Activated naive CD4-positive, alpha-beta T cell treated with anti-CD3 and anti-CD28 coated beads, Interleukin-2, amount 50 U/mL, for 72 hours (primary cell): ENCODE results near the gene NDUFC2. TPM values are rescaled to one million over a fixed set of nuclear protein-coding genes. Genes with fewer than 3 reads are reported as not detected.
A peak's percentile ranks its signal among the peaks of the same experiment; 100 is the strongest.
"Not testable (repeated sequence)": the region's sequence is repeated elsewhere in the genome, so short reads cannot be mapped to it uniquely, and the experiment has no call there.

Source experiments
- ATAC-seq, 2 donors: fragments of 150-1000 bp; cut with Tn5 transposase; 2 replicates each; pipeline ENCODE4 v1.10.0; 2021; ENCODE audit warnings: mild to moderate bottlenecking in 2 of 2, moderate library complexity in 2 of 2
- DNase-seq, 2 donors: peaks; one replicate each; pipeline ENCODE4 v3.0.0; 2021 to 2022; ENCODE audit warnings: low spot score in 2 of 2
- H3K27ac Mint-ChIP-seq, 2 donors: one replicate each; pipeline ENCODE4 v1.8.0; 2022; ENCODE audit warnings: mild to moderate bottlenecking in 2 of 2, mixed read lengths in 2 of 2
- H3K36me3 Mint-ChIP-seq, 2 donors: one replicate each; pipeline ENCODE4 v1.8.0; 2022; ENCODE audit warnings: mixed read lengths in 2 of 2
- H3K9me3 Mint-ChIP-seq, 2 donors: one replicate each; pipeline ENCODE4 v1.8.0; 2022; ENCODE audit warnings: mixed read lengths in 2 of 2
- total RNA-seq, 2 donors: library from RNA; stranded (reverse); gene quantifications; one replicate each; pipeline ENCODE4 v1.2.3, GENCODE V29; 2022

NDUFC2 gene
- total RNA-seq, result 100 to 1,000 TPM in 1 of 2 donors, 10 to 100 TPM in 1; 64.6 to 178 TPM

- H3K27ac Mint-ChIP-seq, result peak within 1 kb of the TSS; percentile 87 to 90
- H3K36me3 Mint-ChIP-seq, result peaks cover 5 to 6% of the 10 kb centered on the region in 2 donors
- DNase-seq (peak; percentile 69 to 75), ATAC-seq (peak; percentile 85)
- H3K9me3 Mint-ChIP-seq, result no peaks in the 10 kb centered on the region
These were observed at the start of gene NDUFC2 for GRCh38 chr11:78079232-78080083. NDUFC2 (minus strand) TSS chr11:78079862; CDS start chr11:78079744, 118 bp downstream.

DNA sequence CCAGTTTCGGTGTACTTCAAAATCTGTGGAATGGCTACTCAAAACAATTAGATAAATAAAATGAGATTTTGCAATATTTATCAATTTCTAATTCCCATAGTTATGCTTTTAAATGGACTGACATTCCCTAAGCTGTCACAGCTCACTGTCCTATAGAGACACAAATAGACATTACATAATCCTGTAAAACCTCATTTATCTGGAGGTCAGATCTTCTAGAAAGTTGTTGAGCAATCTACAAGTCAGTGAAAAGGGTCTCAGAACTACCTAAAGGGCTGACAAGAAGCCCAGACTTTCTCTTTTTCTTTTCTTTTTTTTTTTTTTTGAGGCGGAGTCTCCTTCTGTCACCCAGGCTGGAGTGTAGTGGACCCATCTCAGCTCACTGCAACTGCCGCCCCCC is 47.7 kb upstream of the NDUFC2 start:
- no peak for DNase-seq
- Mint-ChIP-seq H3K9me3 (no peaks in the 10 kb centered on the region), H3K36me3 (peaks cover 0 to 6% of the 10 kb centered on the region in 2 donors), H3K27ac (no peak overlapping the region)
- no peak for ATAC-seq

DNA sequence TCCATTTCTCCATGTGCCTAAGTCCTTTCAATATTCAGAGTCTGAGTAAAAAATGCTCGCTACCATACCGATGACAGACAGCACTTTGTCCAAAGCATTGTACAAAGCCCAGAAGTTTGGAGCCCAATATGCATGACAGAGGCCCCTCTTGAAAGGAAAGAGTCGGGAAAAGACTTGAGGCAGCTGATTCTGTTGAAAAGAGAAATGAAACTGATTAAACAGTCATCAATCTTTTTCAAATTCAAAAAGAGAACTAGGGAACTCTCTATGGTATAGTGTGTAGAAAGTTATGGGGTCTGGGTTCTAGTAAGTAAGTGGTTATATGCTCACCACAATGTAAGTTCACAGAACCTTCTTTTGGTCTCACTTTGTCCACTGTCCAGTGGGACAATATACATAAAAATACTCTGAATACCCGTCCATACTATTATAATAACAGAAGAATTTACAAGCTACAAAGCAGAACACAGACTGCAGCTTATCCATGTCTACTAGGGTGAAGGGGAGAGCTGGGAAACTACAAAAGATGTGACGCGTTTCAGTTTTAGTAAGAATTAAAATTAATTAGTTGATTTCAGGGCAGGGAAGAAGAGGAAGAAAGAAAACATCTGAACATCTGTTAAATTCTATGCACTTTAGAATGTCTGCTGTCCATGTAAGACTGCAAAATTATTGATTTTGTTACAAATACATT is 33.1 kb upstream of the NDUFC2 start:
- Mint-ChIP-seq H3K36me3 (peaks cover 5 to 11% of the 10 kb centered on the region in 2 donors), H3K27ac (peak overlapping the region in 1 of 2 donors; percentile 38), H3K9me3 (no peaks in the 10 kb centered on the region)
- DNase-seq (no peak), ATAC-seq (no peak)

DNA sequence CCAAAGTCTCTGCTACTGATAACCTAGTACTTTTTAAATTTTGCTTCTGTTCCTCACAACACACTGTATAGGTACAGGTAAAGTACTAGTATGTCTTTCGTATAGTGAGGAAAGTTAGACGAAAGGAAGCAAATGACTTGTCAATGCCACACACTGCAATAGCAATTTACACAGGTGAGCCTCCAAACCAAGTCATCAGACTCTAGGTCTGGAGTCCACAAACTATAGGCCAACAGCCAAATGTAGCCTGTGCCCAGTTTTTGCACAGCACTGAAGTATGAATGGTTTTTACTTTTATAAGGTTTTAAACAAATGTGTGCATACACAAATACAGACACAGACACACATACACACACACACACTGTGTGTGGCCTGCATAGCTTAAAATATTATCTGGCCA is 31.6 kb upstream of the NDUFC2 start:
- Mint-ChIP-seq H3K36me3 (peaks cover 0 to 17% of the 10 kb centered on the region in 2 donors), H3K9me3 (no peaks in the 10 kb centered on the region), H3K27ac (no peak overlapping the region)
- DNase-seq, result no peak
- ATAC-seq, result no peak

DNA sequence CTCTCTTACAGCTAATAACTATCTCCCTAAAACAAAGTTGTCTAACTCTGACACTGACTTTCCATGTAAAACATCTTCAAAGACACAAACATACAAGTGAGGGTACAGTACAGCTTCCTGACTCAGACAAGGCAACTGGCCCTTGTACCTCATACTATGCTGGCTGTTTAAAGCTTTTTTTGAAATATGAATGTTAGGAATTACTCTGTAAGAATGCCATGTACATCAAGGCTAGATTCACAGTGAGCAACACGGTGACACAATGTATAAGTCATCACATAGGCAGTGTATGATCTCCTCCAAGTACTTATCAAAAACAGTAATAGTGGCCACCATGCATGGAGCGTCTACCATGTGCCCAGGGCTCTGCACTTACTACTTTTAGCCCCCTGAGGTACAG is 31.2 kb upstream of the NDUFC2 start:
- H3K9me3 Mint-ChIP-seq, result no peaks in the 10 kb centered on the region
- DNase-seq, result no peak
- H3K36me3 Mint-ChIP-seq, result peaks cover 0 to 18% of the 10 kb centered on the region in 2 donors
- peak overlapping the region in 1 of 2 donors; percentile 9 for H3K27ac Mint-ChIP-seq
- ATAC-seq, result no peak

- H3K27ac Mint-ChIP-seq, result peak overlapping the region in 1 of 2 donors; percentile 16
- H3K36me3 Mint-ChIP-seq, result peaks cover 0 to 18% of the 10 kb centered on the region in 2 donors
- no peaks in the 10 kb centered on the region for H3K9me3 Mint-ChIP-seq
- DNase-seq, result no peak
- no peak for ATAC-seq
These were observed 30.7 kb upstream of the NDUFC2 start for GRCh38 chr11:78110351-78110750.

DNA sequence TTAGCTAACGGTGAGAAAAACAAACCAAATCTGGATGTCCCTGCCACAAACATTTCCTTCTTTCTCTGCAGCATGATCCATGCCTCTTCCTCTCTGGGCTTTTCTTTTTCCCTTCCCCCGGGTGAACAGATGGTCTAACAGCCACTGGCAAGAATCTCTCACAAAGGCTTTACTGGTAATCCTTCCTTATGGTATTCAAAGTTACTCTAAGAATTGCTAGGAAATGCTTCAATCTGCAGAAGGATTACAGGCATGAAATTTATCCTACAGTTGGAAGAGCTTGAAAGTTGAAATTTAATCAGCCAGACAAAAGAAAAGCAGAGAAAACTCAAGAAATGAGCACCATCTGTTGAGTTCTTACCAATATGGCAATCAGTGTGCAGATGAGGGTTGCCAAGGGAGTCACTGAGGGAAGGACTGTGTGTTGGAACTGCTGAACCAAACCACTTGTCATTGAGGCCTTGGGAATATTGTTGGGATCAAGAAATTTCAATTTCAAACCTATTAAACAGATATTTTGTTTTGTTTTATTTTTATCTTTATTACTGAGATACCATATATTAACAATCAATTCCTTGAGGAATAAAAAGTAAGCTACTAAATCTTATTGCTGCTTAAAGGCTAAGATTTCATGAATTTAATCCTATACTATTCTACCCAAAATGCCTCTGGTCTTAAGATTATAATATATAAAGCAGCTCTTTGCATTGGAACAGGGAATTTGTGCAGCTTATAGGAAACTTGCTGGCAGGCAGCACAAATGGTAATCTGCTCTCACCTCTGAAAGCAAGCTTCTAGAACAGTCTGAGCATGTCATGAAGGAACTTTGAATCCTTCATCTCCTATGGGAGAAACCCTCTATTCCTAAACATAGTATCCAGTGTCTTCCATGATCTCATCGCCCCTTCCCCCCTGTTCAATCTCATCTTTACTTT is 29.7 kb upstream of the NDUFC2 start:
- ATAC-seq, result no peak
- Mint-ChIP-seq H3K36me3 (peaks cover 0 to 18% of the 10 kb centered on the region in 2 donors), H3K9me3 (no peaks in the 10 kb centered on the region), H3K27ac (peak overlapping the region; percentile 2 to 16)
- no peak for DNase-seq

DNA sequence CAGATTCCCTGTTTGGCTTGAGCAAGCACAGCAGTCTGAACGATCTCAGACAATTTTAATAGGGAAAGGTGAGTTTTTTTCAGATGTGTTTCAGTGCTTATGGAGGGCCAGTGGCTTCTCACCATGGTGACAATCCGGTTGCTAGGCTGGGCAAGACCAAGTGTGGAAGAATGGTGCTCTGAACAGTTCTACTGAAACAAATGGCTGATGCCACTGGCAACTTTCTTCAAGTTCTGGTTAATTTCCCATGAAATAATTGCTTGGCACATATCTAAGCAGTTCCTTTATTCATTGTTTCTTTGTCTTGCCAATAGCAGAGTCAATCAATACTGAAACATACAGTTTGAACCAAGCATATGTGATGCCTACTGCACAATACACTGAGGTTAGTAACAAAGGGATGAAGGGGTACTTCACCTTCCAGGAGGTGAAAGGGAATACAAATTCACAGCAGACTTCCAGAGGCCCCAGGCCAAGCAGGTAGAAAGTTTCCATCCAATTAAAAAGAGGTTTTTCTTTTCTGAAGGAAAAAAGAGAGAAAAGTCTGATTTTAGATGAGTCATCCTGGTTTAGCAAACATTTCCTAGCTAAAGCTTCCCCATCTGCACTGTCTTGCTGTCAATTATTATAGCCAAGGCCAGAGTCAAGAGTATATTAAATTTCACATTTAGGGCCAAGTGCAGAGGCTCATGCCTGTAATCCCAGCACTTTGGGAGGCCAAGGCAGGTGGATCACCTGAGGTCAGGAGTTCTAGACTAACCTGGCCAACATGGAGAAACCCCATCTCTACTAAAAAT is 21.2 kb upstream of the NDUFC2 start:
- ATAC-seq (no peak), DNase-seq (no peak)
- no peak overlapping the region for H3K27ac Mint-ChIP-seq
- H3K36me3 Mint-ChIP-seq, result peaks cover 12 to 16% of the 10 kb centered on the region in 2 donors
- no peaks in the 10 kb centered on the region for H3K9me3 Mint-ChIP-seq

- ATAC-seq (no peak), DNase-seq (no peak)
- Mint-ChIP-seq H3K9me3 (no peaks in the 10 kb centered on the region), H3K27ac (no peak overlapping the region), H3K36me3 (peaks cover 12 to 22% of the 10 kb centered on the region in 2 donors)
These were observed 20.6 kb upstream of the NDUFC2 start for GRCh38 chr11:78100261-78100660.

GRCh38 chr11:78099666-78100065 is 20.0 kb upstream of the NDUFC2 start:
- H3K9me3 Mint-ChIP-seq, result no peaks in the 10 kb centered on the region
- no peak overlapping the region for H3K27ac Mint-ChIP-seq
- DNase-seq (no peak), ATAC-seq (no peak)
- peaks cover 15 to 28% of the 10 kb centered on the region in 2 donors for H3K36me3 Mint-ChIP-seq

- H3K9me3 Mint-ChIP-seq, result no peaks in the 10 kb centered on the region
- H3K27ac Mint-ChIP-seq, result no peak overlapping the region
- DNase-seq (no peak), ATAC-seq (no peak)
- peaks cover 20 to 33% of the 10 kb centered on the region in 2 donors for H3K36me3 Mint-ChIP-seq
These were observed 18.2 kb upstream of the NDUFC2 start for GRCh38 chr11:78097666-78098385.

GRCh38 chr11:78094250-78094649 is 14.6 kb upstream of the NDUFC2 start:
- H3K27ac Mint-ChIP-seq, result peak overlapping the region; percentile 77 to 85
- peaks cover 14 to 23% of the 10 kb centered on the region in 2 donors for H3K36me3 Mint-ChIP-seq
- H3K9me3 Mint-ChIP-seq, result no peaks in the 10 kb centered on the region
- ATAC-seq (peak; percentile 95 to 96), DNase-seq (no peak)

DNA sequence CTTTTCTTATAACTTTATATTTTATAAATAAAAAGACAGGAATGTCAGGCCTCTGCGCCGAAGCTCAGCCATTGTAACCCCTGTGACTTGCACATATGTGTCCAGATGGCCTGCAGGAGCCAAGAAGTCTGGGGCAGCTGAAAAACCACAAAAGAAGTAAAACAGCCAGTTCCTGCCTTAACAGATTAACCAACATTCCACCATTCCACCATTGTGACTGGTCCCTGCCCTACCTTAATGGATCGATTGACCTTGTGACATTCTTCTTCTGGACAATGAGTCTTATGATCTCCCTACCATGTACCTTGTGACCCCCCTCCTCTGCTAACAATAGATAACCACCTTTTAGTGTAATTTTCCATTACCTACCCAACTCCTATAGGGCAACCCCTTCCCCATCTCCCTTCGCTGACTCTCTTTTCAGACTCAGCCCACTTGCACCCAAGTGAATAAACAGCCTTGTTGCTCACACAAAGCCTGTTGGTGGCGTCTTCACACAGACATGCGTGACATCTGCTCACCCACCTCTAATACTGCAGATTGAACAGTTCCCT is 6.9 kb upstream of the NDUFC2 start:
- H3K36me3 Mint-ChIP-seq, DNase-seq, H3K27ac Mint-ChIP-seq, ATAC-seq, H3K9me3 Mint-ChIP-seq: not testable (repeated sequence)

GRCh38 chr11:78085972-78086371 is 6.3 kb upstream of the NDUFC2 start:
- H3K27ac Mint-ChIP-seq, result no peak overlapping the region
- no peaks in the 10 kb centered on the region for H3K9me3 Mint-ChIP-seq
- no peak for ATAC-seq
- H3K36me3 Mint-ChIP-seq, result no peaks in the 10 kb centered on the region
- DNase-seq, result no peak

- H3K9me3 Mint-ChIP-seq, H3K36me3 Mint-ChIP-seq, H3K27ac Mint-ChIP-seq, DNase-seq, ATAC-seq: not testable (repeated sequence)
These were observed 4.8 kb upstream of the NDUFC2 start for GRCh38 chr11:78084506-78084905.
